GM19025 (cell line): ENCODE results near the gene SUN3.
"Not testable (repeated sequence)": the region's sequence is repeated elsewhere in the genome, so short reads cannot be mapped to it uniquely, and the experiment has no call there.

Experiments used
- ATAC-seq: cut with Tn5 transposase; IDR thresholded peaks from one replicate; pipeline ENCODE4 v1.9.1; 2021; ENCODE audit warnings: mild to moderate bottlenecking, low read depth, moderate library complexity; ENCODE audit not compliant: unreplicated experiment

The SUN3 gene

GRCh38 chr7:47946581-47947354, 82.1 kb downstream of the SUN3 start:
- ATAC-seq = no peak

GRCh38 chr7:47945261-47946015, 83.5 kb downstream of the SUN3 start:
- ATAC-seq = no peak

GRCh38 chr7:47944536-47945260, 84.2 kb downstream of the SUN3 start:
- no peak for ATAC-seq

GRCh38 chr7:47943676-47944474, 85.0 kb downstream of the SUN3 start:
- no peak for ATAC-seq

GRCh38 chr7:47942651-47943050, 86.3 kb downstream of the SUN3 start:
- ATAC-seq = not testable (repeated sequence)

GRCh38 chr7:47942132-47942531, 86.8 kb downstream of the SUN3 start:
- no peak for ATAC-seq

GRCh38 chr7:47941136-47941844, 87.6 kb downstream of the SUN3 start:
- ATAC-seq = no peak

- ATAC-seq = no peak
Measured at GRCh38 chr7:47940088-47941013, 88.6 kb downstream of the SUN3 start.

- no peak for ATAC-seq
Measured at GRCh38 chr7:47939425-47940036, 89.4 kb downstream of the SUN3 start.

GRCh38 chr7:47938574-47939165, 90.2 kb downstream of the SUN3 start:
- ATAC-seq = no peak

- peak; percentile 43 for ATAC-seq
Measured at GRCh38 chr7:47937711-47938573, 91.0 kb downstream of the SUN3 start.
